Sciatic nerve (tissue), 2 donors: Measurements from ENCODE around the gene RTN4RL1. TPM values are rescaled to one million over a fixed set of nuclear protein-coding genes. Genes with fewer than 3 reads are reported as not detected.
"Not testable (repeated sequence)": the region's sequence is repeated elsewhere in the genome, so short reads cannot be mapped to it uniquely, and the experiment has no call there.

Experiments
- ATAC-seq: fragments of 200-7000 bp; cut with Tn5 transposase; one replicate; pipeline ENCODE4 v1.9.1; 2020; ENCODE audit warnings: mild to moderate bottlenecking, moderate library complexity
- DNase-seq: peaks from one replicate; pipeline ENCODE4 v3.0.0-alpha.2; 2020; ENCODE audit warnings: low spot score
- intact Hi-C: fragments of 100-400 bp; cut with DNase I; formaldehyde crosslinking; loops from one replicate; pipeline ENCODE4 v1.14.2; 2022
- total RNA-seq: library from RNA; stranded (reverse); fragmentation: NEBNext Ultra II Directional; extraction: Animal tissue kit (Norgen Biotek cat#: 25700); gene quantifications from one replicate; pipeline ENCODE4 v1.2.1, GENCODE V29; 2021
- donor health status: DM: no; HTN: no; CAD: no.
- donor health status: DM: no; HTN: no; CAD: no.

Gene RTN4RL1
- total RNA-seq, 1 donor from 2014 or later: 5.8 TPM

DNA sequence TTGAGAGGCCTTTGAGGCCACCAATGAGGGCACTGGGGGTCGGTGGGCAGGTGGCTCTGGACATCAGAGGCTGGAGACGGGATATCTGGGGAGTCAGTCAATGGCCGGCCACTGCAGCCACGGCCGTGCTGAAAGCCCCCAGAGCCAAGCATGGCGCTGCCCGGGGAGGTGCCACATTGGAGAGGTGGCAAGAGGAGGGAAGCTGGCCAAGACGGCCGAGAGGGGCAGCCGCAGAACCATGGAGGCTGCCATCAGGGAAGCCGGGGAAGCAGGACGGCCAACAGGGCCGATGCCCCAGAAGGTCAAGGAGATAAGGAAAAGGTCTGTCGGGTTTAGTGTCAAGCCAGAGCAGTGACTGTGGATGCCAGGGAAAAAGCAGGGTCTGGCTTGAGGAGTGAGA is 9.8 kb downstream of the RTN4RL1 start:
- no peak for DNase-seq
- ATAC-seq: no peak
- intact Hi-C loops: no loop called here

DNA sequence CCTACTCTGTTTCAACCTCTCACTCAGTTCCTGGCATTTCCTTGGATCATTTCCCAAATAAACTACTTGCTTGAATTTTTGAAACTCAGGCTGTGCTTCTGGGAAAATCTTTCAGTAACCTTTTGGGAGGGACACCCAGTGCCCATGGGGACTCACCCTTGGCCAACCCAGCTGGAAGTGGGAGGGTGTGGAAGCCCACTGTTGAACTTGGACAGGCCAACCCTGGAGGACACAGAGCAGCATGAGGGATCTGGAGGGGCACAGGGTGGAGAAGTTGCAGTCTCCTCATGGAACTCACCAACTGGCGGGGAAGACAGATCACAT is 11.2 kb downstream of the RTN4RL1 start:
- intact Hi-C loops: no loop called here
- no peak for DNase-seq
- ATAC-seq: no peak

DNA sequence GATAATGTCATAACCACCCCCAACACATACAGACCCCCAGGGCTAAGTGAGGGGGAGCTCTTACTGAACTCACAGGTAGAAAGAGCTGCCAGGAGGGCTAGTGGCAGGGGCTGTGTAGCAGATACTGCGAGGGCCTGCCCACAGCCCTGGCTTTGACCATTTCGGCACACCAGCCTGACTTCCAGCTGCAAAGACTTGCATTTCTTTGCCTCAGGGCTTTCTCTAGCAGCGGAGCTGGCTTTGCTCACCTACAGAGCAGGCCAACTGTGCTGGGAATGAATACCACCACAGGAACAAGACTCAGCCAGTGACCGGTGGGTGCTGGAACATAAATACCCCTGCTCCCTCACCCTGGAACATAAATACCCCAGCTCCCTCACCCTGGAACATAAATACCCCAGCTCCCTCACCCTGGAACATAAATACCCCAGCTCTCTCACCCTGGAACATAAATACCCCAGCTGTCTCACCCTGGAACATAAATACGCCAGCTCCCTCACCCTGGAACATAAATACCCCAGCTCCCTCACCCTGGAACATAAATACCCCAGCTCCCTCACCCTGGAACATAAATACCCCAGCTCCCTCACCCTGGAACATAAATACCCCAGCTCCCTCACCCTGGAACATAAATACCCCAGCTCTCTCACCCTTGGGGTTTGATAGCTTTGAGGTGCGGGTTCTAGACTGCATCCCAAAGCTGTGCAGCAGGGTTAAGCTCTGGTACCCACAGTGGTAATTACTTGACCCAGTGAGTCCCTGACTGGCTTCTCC is 11.7 kb downstream of the RTN4RL1 start:
- ATAC-seq, DNase-seq, intact Hi-C loops: not testable (repeated sequence)

DNA sequence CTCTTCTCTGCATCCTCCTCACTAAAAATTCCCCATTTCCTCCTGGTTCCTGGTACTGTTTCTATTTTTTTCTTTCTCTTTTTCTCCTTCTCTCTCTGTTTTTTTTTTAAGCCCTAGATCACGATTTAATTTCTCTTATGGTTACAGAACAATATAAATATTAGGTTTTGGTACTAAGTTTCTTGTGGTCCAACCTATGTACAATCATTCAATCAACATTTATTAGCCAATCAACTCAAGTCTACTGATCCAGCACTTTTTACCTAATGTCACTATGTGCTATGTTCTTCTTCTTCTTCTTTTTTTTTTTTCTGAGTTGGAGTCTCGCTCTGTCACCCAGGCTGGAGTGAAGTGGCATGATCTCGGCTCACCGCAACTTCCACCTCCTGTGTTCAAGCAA is 12.6 kb downstream of the RTN4RL1 start:
- ATAC-seq: no peak
- DNase-seq: no peak
- intact Hi-C loops: no loop called here

DNA sequence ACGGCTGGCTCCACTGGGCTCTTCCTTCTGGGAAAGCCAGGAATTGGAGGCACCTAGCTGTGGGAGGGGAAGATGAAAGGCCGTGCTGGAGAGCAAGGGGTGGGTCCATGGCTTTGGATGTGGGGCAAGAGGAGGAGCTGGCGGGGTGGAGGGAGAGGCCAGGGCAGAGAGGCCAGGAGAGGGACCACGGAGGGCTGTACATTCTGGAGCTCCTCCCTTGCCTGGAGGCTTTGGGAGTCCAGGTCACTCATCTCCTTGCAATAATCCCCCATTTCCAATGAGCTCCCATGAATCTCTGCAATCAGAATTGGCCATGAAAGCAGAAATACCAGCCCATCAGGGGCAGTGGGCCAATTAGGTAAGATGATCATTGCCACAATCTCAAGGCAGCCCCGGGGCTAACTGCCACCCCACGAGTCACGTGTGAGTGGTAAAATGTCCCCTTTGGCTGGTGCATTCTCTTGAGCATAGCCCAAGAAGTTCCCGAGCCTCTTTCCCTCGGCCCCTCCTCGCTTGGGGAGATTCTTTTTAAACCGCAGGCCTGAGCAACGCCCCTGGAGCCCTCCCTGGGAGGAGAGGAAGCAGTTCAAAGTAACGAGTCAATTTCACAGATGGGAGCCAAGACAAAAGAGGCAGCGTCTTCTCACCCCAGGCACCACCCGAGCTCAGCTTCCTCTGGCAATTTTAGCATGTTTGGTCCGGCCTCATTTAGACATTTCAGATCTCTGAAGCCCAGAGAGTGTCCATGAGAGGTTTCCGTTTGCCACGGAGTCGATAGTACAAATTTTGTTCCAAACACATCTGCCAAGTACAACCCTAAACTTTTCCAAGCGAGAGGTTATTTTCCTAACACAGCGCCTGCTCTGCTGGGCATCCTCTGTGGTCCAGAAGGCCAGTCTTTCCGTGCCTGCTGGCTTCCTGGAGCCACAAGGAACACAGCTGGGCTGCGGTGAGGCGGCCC is 13.4 kb downstream of the RTN4RL1 start:
- DNase-seq (peak; percentile 76), ATAC-seq (peak; percentile 92)
- intact Hi-C loops: no loop called here

DNA sequence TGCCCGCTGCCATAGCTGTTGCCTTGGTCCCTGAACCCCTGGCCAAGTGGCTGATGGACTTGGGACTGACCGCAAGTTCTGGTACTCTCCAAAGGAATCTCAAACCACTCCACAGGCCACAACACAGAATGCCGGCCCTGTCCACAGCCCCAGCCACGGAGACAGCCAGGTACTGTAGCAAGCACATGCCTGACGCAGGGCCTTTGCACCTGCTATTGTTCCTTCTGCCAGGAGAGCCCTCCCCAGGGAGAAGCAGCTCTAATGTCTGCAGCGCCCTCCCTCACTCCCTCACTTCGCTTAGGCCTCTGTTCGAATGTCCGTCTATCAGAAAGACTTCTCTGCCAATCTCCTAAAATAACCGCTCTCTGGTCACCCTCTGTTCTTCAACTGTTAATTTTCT is 15.4 kb downstream of the RTN4RL1 start:
- intact Hi-C loops: no loop called here
- no peak for DNase-seq
- ATAC-seq: no peak

DNA sequence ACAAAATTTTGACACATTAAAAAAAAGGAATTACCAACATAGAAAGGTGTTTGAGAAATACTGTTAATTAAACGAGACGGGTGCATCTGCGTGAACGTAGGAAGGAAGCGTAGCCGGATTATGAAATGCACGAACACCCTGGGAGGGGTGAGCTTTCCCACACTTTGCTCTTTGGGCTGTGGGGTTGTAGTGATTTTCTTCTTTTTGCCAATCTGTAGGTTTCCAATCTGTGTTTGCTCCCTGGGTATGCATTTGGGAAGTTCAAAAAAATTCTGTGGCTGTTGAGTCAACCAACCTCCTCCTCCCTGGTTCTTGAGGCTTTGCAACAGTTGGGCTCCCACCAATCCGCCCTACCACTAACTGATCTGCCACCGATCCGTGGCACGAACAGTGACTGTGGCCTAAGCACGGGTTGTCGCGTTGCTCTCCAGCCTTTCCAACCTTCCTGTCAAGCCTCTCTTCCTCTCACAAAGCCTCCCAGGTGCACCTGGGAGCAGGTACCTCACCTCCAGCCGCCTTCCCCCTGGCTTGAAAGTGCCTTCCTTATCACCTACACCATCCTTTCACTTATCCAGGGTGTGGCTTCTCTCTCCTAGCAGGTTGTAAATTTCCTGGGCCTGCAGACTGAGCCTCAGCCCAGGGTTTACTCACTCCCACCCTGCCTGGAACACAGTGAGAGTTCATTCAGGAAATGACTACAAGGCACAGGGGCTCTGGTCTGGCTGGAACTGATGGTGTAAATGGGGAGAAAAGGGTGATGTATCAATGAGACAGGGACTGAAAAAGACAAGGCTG is 16.6 kb downstream of the RTN4RL1 start:
- intact Hi-C loops: no loop called here
- ATAC-seq (no peak), DNase-seq (no peak)

DNA sequence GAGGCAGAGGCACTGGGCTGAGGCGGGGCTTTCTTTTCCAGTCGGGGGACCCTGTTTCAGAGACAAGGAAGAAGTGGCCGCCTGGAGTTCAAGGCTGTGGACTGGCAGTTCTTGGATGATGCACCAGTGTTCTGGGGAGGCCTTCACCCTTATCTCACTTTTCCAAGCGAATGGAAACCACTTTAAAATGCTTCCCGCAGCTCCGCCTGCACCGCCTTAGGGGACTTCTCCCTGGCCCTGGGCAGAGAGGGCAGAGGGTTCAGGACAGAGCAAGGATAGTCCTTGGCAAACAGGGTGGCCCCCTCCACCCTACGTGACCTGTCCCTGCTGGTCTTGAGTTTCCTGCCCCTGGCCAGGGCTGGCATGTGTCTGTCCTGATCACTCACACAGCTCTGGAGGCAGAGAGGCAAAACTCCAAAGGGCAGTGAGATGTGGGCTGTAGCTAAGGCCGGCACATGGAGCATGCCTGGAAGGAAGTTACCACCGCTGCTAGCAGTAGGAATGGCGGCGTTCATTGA is 20.6 kb downstream of the RTN4RL1 start:
- intact Hi-C loops: no loop called here
- ATAC-seq (no peak), DNase-seq (no peak)

DNA sequence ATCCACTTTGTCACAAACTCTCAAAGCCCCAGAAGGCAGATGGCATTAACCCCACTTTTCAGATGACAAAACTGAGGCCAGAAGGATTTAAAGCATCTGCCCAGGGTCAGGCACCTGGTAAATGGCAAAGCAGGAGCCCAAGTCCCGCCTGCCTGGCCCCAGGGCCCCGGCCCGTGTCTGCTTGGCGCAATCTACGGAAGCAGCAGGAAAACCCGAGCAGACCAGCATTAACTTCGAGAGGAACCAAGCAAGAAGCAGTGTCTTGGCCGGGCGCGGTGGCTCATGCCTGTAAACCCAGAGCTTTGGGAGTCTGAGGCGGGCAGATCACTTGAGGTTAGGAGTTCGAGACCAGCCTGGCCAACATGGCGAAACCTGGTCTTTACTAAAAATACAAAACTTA is 21.6 kb downstream of the RTN4RL1 start:
- ATAC-seq (no peak), DNase-seq (no peak)
- intact Hi-C loops: no loop called here

DNA sequence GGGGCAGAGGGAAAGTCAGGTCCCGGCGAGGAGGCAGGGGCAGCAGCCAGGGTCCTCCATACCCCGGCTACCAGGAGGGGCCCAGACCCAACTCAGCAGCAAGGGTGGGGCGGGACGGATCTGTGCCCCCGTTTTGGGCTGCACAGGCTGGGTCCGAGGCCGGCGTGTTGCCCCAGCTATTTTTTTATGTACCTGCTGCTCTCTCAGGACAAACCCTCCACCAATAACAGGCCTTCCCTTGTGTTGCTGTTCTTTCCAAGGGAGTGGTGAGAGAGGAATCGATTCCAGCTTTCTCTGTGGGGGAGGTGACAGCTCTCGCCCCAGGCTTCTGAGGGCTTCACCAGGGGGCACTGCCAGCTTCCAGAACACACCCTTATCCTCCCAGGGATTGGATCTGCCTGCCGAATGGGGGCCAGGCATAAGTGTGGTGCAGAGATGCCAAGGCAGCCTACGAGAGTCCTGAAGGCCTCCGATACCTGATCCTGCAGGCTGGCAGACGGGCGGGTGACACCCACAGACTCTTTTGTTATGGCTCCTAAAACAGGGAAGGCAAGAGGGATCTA is 22.3 kb downstream of the RTN4RL1 start:
- ATAC-seq: no peak
- intact Hi-C loops: no loop called here
- no peak for DNase-seq

DNA sequence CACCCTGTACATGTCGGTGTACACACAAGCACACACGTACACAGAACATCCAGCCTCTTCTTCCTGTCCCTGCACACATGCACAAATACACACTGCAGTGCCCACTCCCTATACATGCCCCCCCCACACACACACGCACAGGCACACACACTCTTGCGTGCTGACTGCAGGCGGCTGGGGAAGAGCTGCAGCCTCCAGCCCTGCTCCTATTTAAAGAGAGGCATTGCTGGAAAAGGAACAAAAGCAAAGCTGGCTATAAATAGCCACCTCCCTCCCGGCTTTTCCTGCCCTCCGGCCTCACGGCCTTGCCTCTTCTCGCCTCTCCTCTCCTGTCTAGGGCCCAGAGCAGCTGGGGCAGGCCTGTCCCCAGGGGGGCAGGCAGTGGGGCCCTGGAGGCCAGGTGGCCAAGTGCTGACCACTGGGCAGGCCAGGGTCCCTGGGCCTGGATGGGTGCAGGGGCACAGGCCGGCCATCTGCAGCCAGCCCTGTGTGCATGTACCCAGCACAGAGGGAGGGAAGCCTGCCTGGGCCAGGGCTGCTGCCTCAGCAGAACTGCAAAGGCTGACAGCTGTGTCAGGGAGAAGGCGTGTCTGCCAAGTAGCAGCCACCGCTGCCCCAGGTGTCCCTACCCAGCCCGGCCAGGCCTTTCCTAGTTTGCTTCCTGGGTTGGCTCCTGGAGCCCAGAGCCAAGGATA is 25.4 kb downstream of the RTN4RL1 start:
- DNase-seq: no peak
- ATAC-seq: peak; percentile 76
- intact Hi-C loops: no loop called here

DNA sequence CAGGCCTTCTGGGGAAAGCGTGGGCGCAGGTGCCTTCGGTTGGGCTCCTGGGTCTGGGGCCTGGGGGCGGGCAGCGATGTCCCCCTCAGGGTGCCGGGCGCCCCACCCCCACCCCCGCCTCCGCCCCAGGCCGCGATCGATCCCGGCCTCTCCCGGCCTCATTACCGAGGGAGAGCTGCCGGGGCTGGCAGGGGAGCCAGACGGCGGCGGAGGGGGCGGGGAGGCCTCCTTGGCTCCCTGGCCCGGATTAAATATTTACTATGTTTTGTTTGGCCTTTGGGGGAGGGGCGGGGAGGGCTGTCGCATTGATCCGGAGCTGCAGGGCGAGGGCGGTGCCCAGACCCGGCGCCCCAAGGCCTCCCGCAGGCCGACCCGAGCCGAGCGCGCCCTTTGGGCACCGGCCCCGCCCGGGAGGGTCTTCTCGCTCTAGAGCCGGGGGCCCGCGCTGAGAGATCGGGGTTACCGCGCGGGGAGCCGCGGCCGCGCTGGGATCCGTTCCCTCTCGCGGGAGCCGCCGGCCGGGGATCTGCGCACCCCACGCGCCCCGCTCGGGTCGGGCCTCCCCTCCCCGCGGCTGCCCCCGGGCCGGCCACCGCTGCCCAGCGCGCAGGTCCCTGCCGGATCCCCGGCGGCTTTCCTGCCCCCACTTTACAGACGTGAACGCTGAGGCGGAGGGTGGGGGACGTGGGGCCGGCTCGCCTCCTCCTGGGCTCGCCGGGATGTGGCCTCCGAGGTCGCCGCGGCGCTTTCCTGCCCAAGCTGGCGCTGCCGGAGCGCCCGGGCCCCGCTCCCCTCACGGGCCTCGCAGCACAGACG is 27.0 kb downstream of the RTN4RL1 start:
- no peak for DNase-seq
- intact Hi-C loops: no loop called here
- ATAC-seq: no peak

DNA sequence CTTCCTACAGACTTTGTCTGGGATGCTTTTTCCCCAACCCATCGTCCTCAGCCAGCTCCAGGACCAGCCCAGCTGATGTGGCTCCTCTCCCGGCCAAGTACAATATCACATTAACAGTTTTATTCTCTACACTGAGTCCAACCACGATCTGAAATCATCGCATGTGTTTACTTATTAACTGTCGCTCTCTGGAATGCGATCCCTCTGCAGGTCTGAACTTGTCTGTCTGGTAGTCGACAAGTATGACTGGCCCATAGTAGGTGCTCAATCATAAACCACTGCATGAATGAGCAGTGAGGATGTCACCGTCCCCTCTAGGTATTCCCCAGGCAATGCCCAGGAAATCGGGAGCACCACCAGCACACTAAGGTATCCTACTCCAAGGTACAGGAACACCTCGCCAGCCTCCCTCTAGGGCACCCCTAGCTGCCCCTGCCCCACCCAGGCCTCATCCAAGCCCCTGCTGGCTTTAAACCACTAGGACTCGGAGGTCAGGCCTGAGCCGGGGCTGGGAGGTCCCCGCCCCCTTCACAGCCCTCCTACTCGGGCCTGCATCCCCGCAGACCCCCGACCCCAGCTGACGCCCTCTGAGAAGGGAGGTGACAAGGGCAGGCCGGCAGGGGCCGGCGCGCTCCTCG is 27.7 kb downstream of the RTN4RL1 start:
- intact Hi-C loops: no loop called here
- ATAC-seq (no peak), DNase-seq (no peak)

DNA sequence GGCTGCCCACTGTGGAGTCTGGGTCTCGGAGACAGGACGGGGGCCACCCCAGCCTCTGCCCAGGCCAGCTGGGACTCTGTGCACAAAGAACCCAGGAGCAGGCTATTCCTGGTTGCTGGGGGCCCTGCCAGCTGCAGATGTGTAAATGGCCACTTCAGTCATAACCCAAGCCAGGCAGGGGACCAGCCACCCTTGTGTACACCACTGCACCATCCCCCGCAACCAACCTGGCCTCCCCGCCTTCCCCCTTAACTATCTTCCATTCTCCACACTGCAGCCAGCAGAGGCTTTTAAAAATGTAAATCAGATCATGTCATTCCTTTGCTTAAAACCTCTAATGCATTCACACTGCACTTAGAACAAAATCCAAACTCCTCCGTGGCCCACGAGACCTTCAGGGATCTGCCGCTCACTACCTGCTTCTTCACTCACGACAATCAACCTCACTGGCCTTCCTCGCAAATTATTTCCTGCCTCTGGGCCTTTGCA is 28.3 kb downstream of the RTN4RL1 start:
- intact Hi-C loops: no loop called here
- ATAC-seq (no peak), DNase-seq (no peak)

DNA sequence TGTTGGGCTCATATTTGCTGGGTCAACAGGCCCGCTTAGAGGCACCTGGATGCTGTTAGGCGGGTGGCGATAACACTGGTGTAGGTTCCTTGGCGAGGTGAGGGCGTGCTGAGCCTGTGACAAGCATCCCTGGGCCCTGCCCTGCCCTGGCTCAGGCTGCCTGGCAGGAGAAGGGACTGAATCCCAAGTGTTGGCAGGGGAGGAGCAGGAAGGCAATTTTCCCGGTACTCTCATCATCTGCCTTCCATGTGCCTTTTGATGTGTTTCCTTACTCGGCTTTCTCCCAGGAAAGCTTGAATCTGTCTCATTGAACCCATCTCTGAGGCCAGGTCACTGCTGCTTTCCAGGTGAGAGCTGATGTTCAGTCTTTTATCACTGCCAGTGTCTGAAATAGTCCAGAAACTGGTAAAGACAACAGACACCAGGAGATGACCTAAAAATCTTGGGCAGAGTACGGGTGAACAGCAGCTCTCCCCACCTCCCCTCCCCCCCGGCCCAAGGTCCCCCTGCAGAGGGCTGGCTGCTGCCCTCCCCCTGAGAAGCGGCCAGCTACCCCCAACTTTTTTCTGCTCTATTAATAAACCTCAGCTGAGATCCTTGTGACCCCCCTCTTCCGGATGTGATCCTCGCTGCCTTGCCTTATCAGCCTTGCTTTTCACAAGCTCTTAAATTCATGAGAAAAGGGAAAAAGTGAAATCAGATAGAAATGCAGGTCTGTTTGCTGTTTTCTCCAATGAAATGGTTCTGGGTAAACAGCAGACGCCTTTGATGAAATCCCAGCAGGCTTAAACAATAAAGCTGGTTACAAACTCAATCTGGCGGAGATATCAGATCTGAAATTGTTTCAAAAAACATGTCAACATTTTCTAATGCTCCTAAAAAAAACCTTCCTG is 29.0 kb downstream of the RTN4RL1 start:
- ATAC-seq (peak; percentile 3), DNase-seq (no peak)
- intact Hi-C loops: no loop called here

DNA sequence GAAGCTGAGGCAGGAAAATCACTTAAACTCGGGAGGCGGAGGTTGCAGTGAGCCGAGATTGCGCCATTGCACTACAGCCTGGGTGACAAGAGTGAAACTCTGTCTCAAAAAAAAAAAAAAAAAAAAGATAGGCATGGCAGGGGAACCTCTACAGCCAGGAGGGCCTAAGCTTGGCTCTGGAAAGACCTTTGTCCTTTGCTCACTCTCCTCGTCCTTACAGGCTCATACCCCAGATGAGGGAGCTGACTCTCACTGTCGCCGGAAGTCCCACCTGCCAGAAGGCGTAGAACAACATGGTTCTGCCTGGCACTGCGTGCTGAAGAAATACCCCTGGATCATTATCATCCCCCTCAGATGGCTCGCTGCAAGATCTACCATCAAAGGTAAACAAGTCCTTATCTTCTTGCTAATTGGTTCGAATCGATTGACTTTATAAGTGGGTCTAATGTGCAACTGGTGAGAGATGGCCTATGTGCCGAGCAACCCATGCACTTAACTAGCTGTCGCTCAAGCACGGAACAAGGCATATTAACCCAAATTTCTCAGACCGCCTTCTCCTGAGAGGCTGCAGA is 29.7 kb downstream of the RTN4RL1 start:
- ATAC-seq: no peak
- no peak for DNase-seq
- intact Hi-C loops: no loop called here
